GM18873 (cell line): ENCODE measurements around the gene ENSA.
"Not testable (repeated sequence)": the region's sequence is repeated elsewhere in the genome, so short reads cannot be mapped to it uniquely, and the experiment has no call there.

Experiments used
- ATAC-seq: cut with Tn5 transposase; IDR thresholded peaks from one replicate; pipeline ENCODE4 v1.9.1; 2021; ENCODE audit warnings: mild to moderate bottlenecking, moderate library complexity, moderate number of reproducible peaks; ENCODE audit not compliant: unreplicated experiment, low FRiP score

Gene ENSA

GRCh38 chr1:150582371-150582770, 47.0 kb downstream of the ENSA start:
- no peak for ATAC-seq

GRCh38 chr1:150581962-150582361, 47.5 kb downstream of the ENSA start:
- not testable (repeated sequence) for ATAC-seq

DNA sequence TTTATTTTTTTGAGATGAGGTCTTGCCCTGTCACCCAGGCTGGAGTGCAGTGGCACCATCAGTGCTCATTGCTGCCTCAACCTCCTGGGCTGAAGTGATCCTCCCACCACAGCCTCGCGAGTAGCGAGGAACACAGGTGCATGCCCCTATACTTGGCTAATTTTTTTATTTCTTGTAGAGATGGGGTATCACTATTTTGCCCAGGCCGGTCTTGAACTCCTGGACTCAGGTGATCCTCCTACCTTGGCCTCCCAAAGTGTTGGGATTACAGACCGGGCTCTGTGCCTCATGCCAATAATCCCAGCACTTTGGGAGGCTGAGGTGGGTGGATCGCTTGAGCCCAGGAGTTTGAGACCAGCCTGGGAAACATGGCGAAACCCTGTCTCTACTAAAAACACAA, 48.0 kb downstream of the ENSA start:
- ATAC-seq = not testable (repeated sequence)

- ATAC-seq = not testable (repeated sequence)
These were observed 48.4 kb downstream of the ENSA start for GRCh38 chr1:150580966-150581365.

GRCh38 chr1:150579945-150580642, 49.3 kb downstream of the ENSA start:
- ATAC-seq = peak; percentile 2

GRCh38 chr1:150579110-150579944, 50.1 kb downstream of the ENSA start, which contains the start of gene MCL1:
MCL1 (minus strand) TSS chr1:150579610; CDS start chr1:150579530, 80 bp downstream.
- ATAC-seq = peak; percentile 87

DNA sequence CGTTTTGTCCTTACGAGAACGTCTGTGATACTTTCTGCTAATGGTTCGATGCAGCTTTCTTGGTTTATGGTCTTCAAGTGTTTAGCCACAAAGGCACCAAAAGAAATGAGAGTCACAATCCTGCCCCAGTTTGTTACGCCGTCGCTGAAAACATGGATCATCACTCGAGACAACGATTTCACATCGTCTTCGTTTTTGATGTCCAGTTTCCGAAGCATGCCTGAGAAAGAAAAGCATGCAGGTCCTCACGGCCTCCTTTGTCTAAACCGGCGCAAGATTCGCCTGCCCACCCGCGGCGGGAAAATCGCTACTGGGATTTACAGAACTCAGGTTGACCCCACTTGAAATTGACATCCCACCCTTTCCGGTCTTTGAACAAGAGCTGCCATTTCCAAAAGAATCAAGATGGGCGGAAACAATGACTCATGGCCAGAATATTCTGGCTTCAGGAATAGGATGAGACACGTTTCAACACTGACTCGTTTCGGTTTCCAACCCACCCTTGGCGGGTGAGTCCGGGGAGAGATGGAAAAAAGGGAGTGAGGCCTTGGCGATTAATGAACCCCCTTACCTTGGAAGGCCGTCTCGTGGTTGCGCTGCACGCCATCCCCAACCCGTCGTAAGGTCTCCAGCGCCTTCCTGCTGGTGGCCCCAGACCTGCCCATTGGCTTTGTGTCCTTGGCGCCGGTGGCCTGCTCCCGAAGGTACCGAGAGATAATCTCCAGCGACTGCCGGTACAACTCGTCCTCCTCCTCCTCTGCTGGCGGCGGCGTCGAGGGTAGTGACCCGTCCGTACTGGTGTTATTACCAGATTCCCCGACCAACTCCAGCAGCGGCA, 50.9 kb downstream of the ENSA start:
- no peak for ATAC-seq

GRCh38 chr1:150577557-150578271, 51.7 kb downstream of the ENSA start:
- no peak for ATAC-seq

- no peak for ATAC-seq
These were observed 52.4 kb downstream of the ENSA start for GRCh38 chr1:150576794-150577556.

DNA sequence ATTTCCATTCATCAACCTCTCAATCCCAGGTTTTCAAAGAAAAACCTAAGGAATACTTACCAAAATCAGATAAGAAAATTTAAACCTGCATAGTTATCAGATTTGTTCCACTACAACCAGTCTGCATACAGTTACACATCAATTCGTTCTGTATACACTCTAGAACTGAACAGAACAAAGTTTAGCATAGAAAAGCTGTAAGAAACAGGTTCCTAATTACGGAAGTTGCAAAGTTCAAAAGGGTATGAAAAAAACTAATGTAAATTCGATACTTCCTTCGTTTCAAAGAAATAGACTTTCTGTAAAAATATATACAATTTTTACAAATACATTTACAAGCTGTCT, 53.1 kb downstream of the ENSA start:
- no peak for ATAC-seq

- ATAC-seq = no peak
These were observed 53.7 kb downstream of the ENSA start for GRCh38 chr1:150575518-150576366.

DNA sequence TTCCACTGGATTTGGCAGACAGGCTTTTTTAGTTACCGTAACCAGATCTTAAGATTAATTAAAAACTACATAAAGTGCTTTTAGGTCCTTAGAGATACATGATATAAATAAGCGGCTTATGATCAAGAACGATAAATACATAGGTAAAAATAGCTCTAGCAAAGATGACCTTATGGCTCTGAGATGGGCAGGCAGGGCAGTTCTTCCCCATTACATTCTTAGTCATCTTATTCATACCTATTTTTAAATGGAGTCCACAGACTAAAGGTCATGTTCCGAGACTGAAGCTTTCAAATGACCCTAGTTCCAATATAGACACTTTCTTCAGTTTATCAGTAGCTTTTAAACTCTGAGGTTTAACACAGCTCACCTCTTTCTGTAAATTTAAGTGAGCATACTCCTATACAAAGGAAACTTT, 54.3 kb downstream of the ENSA start:
- no peak for ATAC-seq

DNA sequence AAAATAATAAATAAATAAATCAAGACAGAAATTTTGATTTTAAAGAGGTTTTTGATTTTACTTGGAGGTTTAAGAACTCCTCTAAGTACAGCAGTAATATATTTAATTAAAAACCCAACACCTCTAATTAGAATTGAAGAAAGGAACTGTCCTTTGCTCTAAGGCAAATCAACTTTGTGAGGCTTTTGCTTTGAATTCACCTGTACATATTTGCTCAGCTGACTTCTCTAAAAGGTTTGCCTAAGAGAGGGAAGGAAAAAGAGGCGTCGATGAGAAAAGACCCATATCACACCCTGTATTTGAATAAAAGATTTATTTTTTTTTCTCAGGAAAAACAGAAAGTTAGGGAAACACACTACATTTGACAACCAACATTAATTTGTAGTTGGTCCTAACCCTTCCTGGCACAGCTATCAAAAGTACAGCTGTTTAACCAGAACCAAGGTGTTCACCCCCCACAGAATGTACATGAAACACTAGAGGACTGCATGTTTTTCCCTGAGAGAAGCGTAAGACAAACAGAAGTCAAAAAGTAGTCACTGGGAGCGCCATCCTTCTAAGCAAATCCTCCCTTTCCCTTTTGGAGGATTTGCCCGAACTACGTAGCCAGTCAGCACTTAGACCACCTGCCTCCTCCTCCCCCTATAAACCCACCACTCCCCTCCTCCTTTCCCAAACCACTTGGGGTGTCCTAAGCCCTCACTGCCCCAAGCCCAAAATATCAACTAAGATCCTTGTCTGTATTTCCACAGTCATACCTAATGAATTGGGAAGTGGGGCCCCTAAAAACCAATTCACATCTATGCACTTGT, 54.9 kb downstream of the ENSA start:
- no peak for ATAC-seq

DNA sequence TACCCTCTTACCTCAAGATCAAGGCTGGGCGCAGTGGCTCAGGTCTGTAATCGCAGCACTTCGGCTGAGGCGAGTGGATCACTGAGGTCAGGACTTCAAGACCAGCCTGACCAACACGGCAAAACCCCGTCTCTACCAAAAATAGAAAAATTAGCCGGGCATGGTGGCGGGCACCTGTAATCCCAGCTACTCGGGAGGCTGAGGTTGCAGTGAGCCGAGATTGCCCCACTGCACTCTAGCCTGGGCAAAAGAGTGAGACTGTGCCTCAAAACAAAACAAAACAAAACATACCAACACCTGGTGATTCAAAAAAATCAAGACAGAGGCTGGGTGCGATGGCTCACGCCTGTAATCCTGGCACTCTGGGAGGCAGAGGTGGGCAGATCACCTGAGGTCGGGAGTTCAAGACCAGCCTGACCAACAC, 55.8 kb downstream of the ENSA start:
- not testable (repeated sequence) for ATAC-seq

DNA sequence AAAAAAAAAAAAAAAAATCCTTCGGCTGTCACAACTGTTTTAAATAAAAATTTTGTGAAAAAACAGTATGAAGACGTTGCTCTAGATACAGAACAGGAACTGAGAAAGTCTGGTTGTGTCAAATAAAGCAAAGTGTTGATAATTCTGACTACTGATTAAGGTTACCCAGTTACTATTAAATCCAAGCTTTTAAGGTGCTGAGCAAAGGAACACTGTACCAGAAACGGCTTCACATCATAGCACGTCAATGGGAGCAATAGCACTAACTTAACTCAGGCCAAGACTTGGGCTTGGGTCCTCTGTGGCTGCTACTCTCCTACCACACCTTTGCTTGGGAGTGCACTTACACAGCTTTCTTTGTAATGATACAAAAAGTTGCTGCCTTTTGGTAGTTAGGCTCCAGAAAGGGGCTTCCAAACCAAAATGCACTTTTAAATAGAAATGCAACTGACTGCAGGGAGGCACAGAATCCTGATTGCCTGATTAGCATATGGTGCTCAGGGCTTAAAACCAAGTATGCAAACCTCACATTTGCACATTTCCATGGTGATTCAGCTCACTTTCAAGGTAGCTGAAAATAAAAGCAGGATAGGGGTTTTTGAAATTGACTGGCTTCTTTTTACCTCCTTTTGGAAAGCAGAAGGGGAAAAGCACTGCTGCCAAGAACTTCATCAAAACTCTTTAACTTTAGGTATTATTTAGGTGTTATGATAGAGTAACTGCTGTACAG, 56.3 kb downstream of the ENSA start:
- ATAC-seq = no peak
